HG02840 (cell line): ENCODE data around the gene ARSK.

Experiments used
- ATAC-seq: cut with Tn5 transposase; IDR thresholded peaks from one replicate; pipeline ENCODE4 v1.9.1; 2021; ENCODE audit warnings: mild to moderate bottlenecking, moderate library complexity, moderate number of reproducible peaks; ENCODE audit not compliant: unreplicated experiment, low FRiP score

The ARSK gene

GRCh38 chr5:95563367-95563766 lies 8.5 kb downstream of the ARSK start:
- no peak for ATAC-seq

GRCh38 chr5:95564450-95564849 lies 9.5 kb downstream of the ARSK start:
- ATAC-seq, result no peak

- no peak for ATAC-seq
Observed at GRCh38 chr5:95565280-95565920, 10.5 kb downstream of the ARSK start.

GRCh38 chr5:95572016-95572415 lies 17.1 kb downstream of the ARSK start:
- no peak for ATAC-seq

GRCh38 chr5:95581576-95581975 lies 26.7 kb downstream of the ARSK start:
- ATAC-seq, result no peak

GRCh38 chr5:95583992-95584391 lies 29.1 kb downstream of the ARSK start:
- no peak for ATAC-seq

GRCh38 chr5:95590880-95591279 lies 36.0 kb downstream of the ARSK start:
- ATAC-seq, result no peak

- no peak for ATAC-seq
Observed at GRCh38 chr5:95591490-95591901, 36.6 kb downstream of the ARSK start.

GRCh38 chr5:95595289-95595931 lies 40.5 kb downstream of the ARSK start:
- no peak for ATAC-seq

- no peak for ATAC-seq
Observed at GRCh38 chr5:95599252-95599651, 44.4 kb downstream of the ARSK start.

GRCh38 chr5:95600557-95600956 lies 45.7 kb downstream of the ARSK start:
- no peak for ATAC-seq

GRCh38 chr5:95605786-95606185 lies 50.9 kb downstream of the ARSK start:
- no peak for ATAC-seq

GRCh38 chr5:95606419-95606818 lies 51.5 kb downstream of the ARSK start:
- ATAC-seq, result no peak

- ATAC-seq, result no peak
Observed at GRCh38 chr5:95609711-95610110, 54.8 kb downstream of the ARSK start.

- no peak for ATAC-seq
Observed at GRCh38 chr5:95610546-95610945, 55.6 kb downstream of the ARSK start.

- ATAC-seq, result no peak
Observed at GRCh38 chr5:95611396-95611795, 56.5 kb downstream of the ARSK start.

- ATAC-seq, result no peak
Observed at GRCh38 chr5:95613514-95613913, 58.6 kb downstream of the ARSK start.

GRCh38 chr5:95615164-95615467 lies 60.2 kb downstream of the ARSK start:
- ATAC-seq, result no peak

GRCh38 chr5:95617057-95617456 lies 62.2 kb downstream of the ARSK start:
- no peak for ATAC-seq

GRCh38 chr5:95619096-95619495 lies 64.2 kb downstream of the ARSK start:
- no peak for ATAC-seq

GRCh38 chr5:95619514-95620029 lies 64.7 kb downstream of the ARSK start:
- no peak for ATAC-seq
